Loucy (cell line): ENCODE measurements around the gene FCSK.
"Not testable (repeated sequence)": the region's sequence is repeated elsewhere in the genome, so short reads cannot be mapped to it uniquely, and the experiment has no call there.

Experiments
- H2AFZ ChIP-seq: fragments of 200-600 bp; sonication (generic); 2 replicates; pipeline ENCODE4 v1.6.0; 2016; ENCODE audit warnings: antibody characterized with exemption, mild to moderate bottlenecking, low read length, moderate library complexity
- H3F3A ChIP-seq: fragments of 200-600 bp; 2 replicates; pipeline ENCODE4 v1.6.0; 2016; ENCODE audit warnings: antibody characterized with exemption, low read depth, mild to moderate bottlenecking
- H3K27me3 ChIP-seq: fragments of 200-600 bp; sonication (generic); 2 replicates; pipeline ENCODE4 v1.6.1; 2014; ENCODE audit warnings: low read length, mild to moderate bottlenecking; ENCODE audit not compliant: insufficient read depth, poor library complexity, severe bottlenecking
- H3K36me3 ChIP-seq: fragments of 200-600 bp; sonication (generic); 2 replicates; pipeline ENCODE4 v1.6.1; 2016; ENCODE audit warnings: low read length; ENCODE audit not compliant: insufficient read depth
- H3K4me1 ChIP-seq: fragments of 200-600 bp; sonication (generic); 2 replicates; pipeline ENCODE4 v1.5.1; 2014; ENCODE audit warnings: low read length, mild to moderate bottlenecking; ENCODE audit not compliant: insufficient read depth, poor library complexity, severe bottlenecking
- H3K4me2 ChIP-seq: fragments of 200-600 bp; sonication (generic); 2 replicates; pipeline ENCODE4 v1.6.0; 2014; ENCODE audit warnings: antibody characterized with exemption, low read length, low read depth, mild to moderate bottlenecking; ENCODE audit not compliant: poor library complexity, severe bottlenecking
- H3K4me3 ChIP-seq: fragments of 200-600 bp; sonication (generic); 2 replicates; pipeline ENCODE4 v1.5.1; 2014; ENCODE audit warnings: low read length, mild to moderate bottlenecking, mixed read lengths; ENCODE audit not compliant: poor library complexity, severe bottlenecking
- H3K79me2 ChIP-seq: fragments of 200-600 bp; sonication (generic); 2 replicates; pipeline ENCODE4 v1.6.1; 2014; ENCODE audit warnings: low read length; ENCODE audit not compliant: insufficient read depth
- H3K9ac ChIP-seq: fragments of 200-600 bp; sonication (generic); 2 replicates; pipeline ENCODE4 v1.6.0; 2014; ENCODE audit warnings: mild to moderate bottlenecking, low read depth, low read length, moderate library complexity; ENCODE audit not compliant: poor library complexity, severe bottlenecking
- H3K9me2 ChIP-seq: fragments of 200-600 bp; sonication (generic); replicated peaks from 2 replicates; pipeline ENCODE4 v1.6.1; 2016; ENCODE audit warnings: low read depth, low read length, mixed read lengths
- H3K9me3 ChIP-seq: fragments of 200-600 bp; sonication (generic); 2 replicates; pipeline ENCODE4 v1.6.1; 2014; ENCODE audit warnings: mild to moderate bottlenecking, antibody characterized with exemption, low read length, low read depth; ENCODE audit not compliant: insufficient read depth
- H4K20me1 ChIP-seq: fragments of 200-600 bp; sonication (generic); 2 replicates; pipeline ENCODE4 v1.6.0; 2014; ENCODE audit warnings: antibody characterized with exemption, low read length, mild to moderate bottlenecking; ENCODE audit not compliant: insufficient read depth, poor library complexity, severe bottlenecking
- CTCF ChIP-seq: fragments of 200-600 bp; sonication (generic); conservative IDR thresholded peaks from 2 replicates; pipeline ENCODE4 v1.5.1; 2014; ENCODE audit warnings: mild to moderate bottlenecking, antibody characterized with exemption, low read length
- EZH2phosphoT487 ChIP-seq: fragments of 200-600 bp; IDR thresholded peaks from 2 replicates; pipeline ENCODE4 v1.6.1; 2018; ENCODE audit warnings: antibody characterized with exemption, mild to moderate bottlenecking, moderate library complexity, borderline replicate concordance

Gene FCSK

GRCh38 chr16:70523743-70524398 lies 69.5 kb downstream of the FCSK start, which contains the start of gene SF3B3:
TSS of gene SF3B3 (plus strand) at chr16:70523816. CDS start at chr16:70526657, 2,841 bp downstream.
- Histone ChIP-seq H3K79me2 (peaks cover 71% of the 10 kb centered on the region), H3K9me2 (no peaks in the 10 kb centered on the region), H3K9ac (peak within 1 kb of the TSS; percentile 99), H3K4me3 (peak within 1 kb of the TSS; percentile 99), H3F3A (peaks cover 7% of the 10 kb centered on the region), H4K20me1 (peaks cover 69% of the 10 kb centered on the region), H3K9me3 (no peaks in the 10 kb centered on the region), H3K36me3 (peaks cover 19% of the 10 kb centered on the region), H3K4me2 (peak within 1 kb of the TSS; percentile 99), H3K4me1 (peaks cover 52% of the 10 kb centered on the region), H2AFZ (peak within 1 kb of the TSS; percentile 94), H3K27me3 (peaks cover 9% of the 10 kb centered on the region)
- TF ChIP-seq CTCF = no peak
- TF ChIP-seq EZH2phosphoT487 = no peak

GRCh38 chr16:70524399-70524825 lies 70.0 kb downstream of the FCSK start:
- H2AFZ ChIP-seq = peak overlapping the region; percentile 94
- H3K9me3 ChIP-seq, H3F3A ChIP-seq, H3K27me3 ChIP-seq, H3K9me2 ChIP-seq: not testable (repeated sequence)
- H3K4me2 ChIP-seq = peak overlapping the region; percentile 99
- H4K20me1 ChIP-seq = peaks cover 74% of the 10 kb centered on the region
- H3K4me1 ChIP-seq = peaks cover 56% of the 10 kb centered on the region
- peak overlapping the region; percentile 99 for H3K9ac ChIP-seq
- H3K4me3 ChIP-seq = peak overlapping the region; percentile 99
- H3K36me3 ChIP-seq = peaks cover 24% of the 10 kb centered on the region
- peaks cover 76% of the 10 kb centered on the region for H3K79me2 ChIP-seq

- peaks cover 94% of the 10 kb centered on the region for H3K79me2 ChIP-seq
- TF ChIP-seq CTCF = no peak
- no peak for TF ChIP-seq EZH2phosphoT487
- H3K36me3 ChIP-seq = peaks cover 38% of the 10 kb centered on the region
- peak overlapping the region; percentile 99 for H3K4me3 ChIP-seq
- peak overlapping the region; percentile 99 for H3K9ac ChIP-seq
- H3K4me1 ChIP-seq = peaks cover 46% of the 10 kb centered on the region
- H3K27me3 ChIP-seq = peaks cover 9% of the 10 kb centered on the region
- H3F3A ChIP-seq = no peaks in the 10 kb centered on the region; the same call in 1 of the 2 replicates
- H2AFZ ChIP-seq = no peak overlapping the region
- H3K9me3 ChIP-seq = no peaks in the 10 kb centered on the region
- H3K4me2 ChIP-seq = peak overlapping the region; percentile 99
- H3K9me2 ChIP-seq = no peaks in the 10 kb centered on the region
- peaks cover 82% of the 10 kb centered on the region for H4K20me1 ChIP-seq
Observed at GRCh38 chr16:70526403-70526802, 72.0 kb downstream of the FCSK start.
